HG02759 (cell line): ENCODE data around the gene PRLR.
"Not testable (repeated sequence)": the region's sequence is repeated elsewhere in the genome, so short reads cannot be mapped to it uniquely, and the experiment has no call there.

ENCODE experiments used
- ATAC-seq: cut with Tn5 transposase; IDR thresholded peaks from one replicate; pipeline ENCODE4 v1.9.1; 2021; ENCODE audit warnings: mild to moderate bottlenecking, moderate library complexity; ENCODE audit not compliant: unreplicated experiment

PRLR gene

DNA sequence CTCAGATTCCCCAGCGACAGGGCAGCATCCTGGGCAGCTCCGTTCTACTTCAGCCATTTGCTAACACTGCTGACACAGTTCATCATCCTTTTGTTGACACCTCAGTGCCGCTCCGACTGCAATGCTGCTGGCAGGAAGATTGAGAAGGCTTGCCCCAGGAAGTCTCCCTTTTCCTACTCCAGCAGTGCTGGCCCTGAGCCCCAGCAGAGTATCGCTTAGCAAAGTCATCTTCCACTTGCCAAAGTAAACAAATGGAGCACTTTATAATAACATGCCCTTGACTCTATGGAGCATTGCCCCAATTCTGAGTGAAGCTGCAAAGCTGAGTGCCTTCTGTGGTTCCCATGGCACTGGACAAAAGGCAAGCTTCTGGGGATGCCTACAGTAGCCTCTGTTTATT lies 32.2 kb downstream of the PRLR start:
- no peak for ATAC-seq

DNA sequence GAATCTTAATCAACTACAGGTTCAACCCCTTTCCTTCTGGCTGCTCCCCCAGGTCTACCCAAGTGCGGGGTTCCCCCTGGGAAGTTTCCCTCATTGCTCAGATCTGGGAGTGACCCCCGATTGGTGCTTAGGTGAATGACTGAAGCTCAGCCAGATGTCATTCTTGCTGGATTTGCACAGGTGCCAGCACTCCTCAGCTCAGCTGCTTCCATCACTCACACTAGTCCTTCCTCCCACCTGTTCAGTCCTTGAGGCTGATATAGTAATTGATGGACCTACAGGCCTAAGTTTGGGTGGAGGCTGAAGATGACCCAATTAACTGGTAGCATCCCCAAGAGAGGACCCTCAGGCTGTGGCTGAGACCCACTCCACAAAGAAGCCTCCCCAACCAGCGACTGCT lies 32.9 kb downstream of the PRLR start:
- ATAC-seq, result no peak

DNA sequence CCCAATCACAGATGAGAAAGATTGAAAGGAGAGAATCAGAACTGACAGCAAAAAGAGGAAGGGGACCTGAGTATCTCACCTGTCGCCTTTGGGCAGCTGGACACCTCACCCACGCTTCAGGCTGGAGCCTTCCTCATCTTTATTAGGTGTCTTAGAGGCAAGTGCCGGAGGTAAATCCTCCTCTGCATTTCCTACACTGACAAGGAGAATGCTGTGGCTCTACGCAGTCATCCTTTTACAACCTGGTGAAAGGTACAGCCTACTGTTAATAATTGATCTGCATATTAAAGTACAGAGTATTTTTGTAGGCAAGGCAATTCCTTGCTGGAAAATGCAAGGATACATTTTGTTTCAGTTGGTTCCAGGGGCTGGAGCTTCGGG lies 34.8 kb downstream of the PRLR start:
- ATAC-seq, result no peak

DNA sequence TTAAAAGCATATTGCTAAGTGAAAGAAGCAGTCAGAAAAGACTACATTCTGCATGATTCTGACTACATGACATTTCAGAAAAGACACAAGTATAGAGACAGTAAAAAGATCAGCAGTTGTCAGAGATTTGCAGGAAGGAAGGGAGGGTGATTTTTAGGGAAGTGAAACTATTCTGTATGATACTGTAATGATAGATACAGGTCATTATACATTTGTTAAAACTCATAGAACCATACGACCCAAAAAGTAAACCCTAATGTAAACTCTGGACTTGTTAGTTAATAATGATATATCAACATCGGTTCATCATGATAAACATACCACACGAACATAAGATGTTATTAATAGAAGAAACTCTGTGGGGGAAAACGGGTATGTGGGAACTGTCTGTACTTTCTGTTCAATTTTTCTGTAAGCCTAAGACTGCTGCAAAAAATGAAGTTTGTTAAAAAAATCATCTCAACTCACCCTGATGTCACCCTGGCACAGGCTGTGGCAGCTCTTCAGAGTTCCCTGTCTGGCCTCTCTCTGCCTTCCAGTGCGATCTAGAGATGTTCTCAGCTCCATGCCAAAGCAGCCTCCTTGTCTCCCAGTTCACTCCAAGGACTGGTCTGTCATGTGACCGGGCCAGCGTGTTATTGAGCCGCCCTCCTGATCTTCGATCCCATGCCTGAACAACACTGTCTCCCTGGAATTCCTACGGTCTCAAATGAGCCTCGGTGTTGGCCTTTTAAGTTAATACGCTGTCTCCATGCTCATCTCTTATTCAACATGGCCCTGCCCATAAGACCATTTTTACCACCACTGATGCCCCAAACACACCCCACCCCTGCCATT lies 35.4 kb downstream of the PRLR start:
- peak; percentile 94 for ATAC-seq

DNA sequence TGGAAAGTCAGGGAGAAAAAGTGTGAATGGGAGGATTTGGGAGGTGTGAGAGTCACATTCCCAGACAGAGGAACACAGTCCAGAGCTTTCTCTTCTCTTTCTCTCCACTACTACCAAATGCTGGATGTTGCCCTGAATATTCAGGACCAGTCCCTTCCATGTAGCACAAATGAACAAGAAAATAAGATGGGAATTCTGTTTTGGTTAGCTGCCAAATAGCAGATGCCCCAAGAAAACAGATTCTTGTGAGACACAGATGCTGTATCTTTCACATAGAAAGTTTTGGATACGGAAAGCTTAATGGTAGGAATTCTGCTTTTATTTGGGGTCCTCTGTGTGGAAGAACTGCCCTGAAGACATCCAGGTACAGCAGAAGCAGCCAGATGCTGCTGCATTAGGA lies 37.8 kb downstream of the PRLR start:
- ATAC-seq, result no peak

DNA sequence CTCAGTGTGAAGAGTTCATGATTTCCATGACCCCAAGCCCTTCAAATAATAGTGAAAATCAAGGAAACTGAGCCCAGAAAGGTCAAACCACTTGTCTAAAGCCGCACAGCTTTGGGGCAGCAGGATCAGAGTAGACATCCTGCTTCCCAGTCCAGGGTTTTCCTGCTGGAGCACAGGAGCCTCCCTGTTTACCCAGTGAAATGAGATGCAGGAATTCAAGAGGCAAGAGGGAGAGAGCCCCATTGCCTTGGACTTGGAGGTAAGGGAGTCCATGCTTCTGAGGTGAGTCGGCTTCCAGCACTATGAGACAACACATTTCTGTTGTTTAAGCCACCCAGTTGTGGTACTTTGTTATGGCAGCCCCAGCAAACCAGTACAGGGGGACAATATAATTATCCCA lies 40.5 kb downstream of the PRLR start:
- ATAC-seq, result not testable (repeated sequence)

DNA sequence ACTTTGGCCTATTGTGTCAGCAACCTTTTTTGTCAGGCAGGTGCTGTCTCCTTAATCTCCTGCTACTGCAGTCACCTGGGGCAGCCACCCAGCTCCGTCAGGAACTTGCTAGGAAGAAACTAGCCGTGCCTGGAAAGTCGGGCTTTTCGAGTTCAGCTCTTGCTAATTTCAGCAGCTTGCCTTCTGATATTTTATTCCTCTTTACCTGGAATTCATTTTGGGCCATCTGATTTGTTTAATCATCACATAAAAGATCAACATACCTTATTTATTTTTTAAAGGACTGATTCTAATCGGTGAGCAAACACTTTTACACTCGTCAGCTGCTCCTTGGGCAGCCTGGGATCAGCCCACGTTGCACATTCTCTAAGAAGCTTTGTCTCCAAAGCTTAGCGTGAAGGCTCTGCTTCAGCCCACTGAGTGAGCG lies 42.2 kb downstream of the PRLR start:
- no peak for ATAC-seq

DNA sequence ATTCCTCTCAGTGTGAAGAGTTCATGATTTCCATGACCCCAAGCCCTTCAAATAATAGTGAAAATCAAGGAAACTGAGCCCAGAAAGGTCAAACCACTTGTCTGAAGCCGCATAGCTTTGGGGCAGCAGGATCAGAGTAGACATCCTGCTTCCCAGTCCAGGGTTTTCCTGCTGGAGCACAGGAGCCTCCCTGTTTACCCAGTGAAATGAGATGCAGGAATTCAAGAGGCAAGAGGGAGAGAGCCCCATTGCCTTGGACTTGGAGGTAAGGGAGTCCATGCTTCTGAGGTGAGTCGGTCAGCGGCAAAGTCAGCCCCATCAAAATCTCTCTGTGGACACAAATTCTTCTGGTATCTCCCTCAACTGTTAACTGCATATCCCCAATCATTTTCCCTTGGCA lies 42.7 kb downstream of the PRLR start:
- not testable (repeated sequence) for ATAC-seq

DNA sequence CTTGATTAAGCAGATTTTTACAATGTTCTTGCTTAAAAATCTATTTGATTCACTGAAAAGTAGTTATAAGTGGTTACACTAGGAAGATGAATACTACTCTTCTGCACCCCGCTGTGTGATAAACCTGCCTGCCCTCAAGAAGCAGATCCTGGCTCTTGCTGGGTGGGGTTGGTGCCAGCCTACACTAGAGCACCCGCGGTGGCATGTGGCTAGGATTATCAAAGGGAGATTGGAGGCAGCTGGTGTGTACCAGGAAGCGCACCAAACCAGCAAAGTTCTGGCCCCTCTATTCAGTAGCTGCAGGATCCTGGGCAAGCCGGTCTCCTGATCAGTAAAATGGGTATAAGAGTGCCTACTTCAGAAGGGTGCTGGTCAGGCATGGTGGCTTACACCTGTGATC lies 43.5 kb downstream of the PRLR start:
- no peak for ATAC-seq

DNA sequence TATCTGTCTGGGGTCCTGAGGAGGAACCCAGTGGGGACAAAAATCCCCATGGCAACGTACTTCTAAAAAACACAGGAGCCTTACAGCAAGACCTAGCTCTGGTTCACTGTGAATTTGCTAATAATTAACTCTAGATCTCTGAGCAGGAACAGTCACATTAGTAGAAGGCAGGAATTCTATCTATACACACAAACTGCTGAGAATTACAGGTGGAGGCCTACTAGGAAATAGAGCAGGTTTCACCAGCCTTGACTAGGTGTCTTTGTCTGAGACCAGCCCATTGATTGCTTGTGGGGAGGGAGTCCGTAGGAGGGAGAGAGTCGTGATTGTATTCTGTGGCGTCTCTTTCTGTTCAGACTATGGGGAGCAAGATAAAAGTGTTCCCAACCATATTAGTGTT lies 44.8 kb downstream of the PRLR start:
- no peak for ATAC-seq

DNA sequence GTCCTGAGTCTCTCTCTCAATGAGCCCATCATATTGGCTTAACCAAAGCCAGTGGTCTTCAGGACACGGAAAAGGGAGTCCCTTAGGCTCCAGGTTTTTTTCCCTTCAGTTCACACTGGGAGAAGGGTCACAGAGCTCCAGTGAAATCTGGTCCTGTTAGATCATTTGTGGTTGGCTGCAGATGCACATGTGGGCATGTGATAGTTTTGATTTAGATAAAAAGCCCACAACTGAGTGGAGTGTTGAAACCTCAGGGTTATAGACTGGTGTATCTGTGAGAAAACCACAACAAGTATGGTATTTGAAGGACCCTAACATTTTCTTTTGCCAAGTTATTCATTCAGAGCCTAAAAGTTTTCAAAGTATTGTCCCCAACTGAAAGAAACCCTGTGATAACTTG lies 46.7 kb downstream of the PRLR start:
- peak; percentile 10 for ATAC-seq

DNA sequence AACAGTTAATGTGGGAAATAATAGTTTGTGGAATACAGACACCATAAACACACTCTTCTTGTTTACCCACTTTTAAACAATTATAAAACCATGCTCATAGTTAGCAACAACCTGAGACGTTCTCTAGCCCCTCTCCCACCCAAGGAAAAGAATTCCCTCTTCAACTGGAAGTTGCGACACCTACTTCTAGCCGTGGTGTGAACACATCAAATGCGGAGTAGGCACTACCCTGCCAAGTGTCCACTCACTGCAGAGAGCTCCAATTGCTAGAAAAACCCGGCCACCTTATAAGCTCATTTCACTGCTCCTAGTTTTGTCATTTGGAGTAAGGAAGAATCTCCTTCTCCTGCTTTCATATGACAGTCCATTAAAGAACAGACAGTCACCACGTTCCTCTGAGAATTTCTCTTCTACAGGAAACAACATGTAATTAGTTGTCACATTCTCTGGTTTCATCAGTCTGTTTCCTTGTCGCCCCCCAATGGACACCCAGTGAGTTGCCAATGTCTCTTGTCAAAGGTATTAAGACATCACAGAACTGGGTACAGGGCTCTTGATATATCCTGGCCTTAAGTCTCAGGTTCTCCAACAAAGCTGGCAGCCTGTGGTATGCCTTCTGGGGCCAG lies 47.3 kb downstream of the PRLR start:
- ATAC-seq, result peak; percentile 78

DNA sequence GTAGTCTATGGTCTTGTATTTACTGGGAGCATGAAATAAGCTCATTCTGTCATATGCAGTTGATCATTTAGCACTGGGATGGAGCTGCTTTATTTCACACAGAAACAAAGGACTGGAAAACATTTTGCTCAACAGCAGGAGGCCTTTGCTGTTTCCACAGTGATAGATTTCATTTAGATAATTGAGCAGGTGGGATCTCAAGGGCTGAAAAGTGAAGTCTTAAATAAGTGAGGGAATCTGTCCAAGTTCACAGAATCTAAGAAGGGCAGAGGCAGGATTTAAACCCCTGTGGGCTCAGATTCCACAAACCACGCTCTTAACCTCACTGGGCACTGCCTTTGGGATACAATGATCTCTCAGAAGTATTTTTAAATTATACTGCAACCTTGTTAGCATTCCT lies 47.8 kb downstream of the PRLR start:
- no peak for ATAC-seq

DNA sequence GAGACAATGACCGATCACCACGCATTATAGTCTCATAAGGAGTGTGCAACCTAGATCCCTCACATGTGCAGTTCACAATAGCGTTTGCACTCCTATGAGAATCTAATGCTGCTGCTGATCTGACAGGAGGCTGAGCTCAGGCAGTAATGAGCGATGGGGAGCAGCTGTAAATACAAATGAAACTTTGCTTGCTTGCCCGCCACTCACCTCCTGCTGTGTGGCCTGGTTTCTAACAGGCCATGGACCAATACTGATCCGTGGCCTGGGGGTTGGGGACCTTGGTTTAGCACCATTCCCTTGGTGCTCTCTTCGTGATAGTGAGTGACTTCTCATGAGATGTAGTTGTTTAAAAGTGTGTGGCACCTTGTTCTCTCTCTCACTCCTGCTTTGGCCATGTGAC lies 50.2 kb downstream of the PRLR start:
- no peak for ATAC-seq

DNA sequence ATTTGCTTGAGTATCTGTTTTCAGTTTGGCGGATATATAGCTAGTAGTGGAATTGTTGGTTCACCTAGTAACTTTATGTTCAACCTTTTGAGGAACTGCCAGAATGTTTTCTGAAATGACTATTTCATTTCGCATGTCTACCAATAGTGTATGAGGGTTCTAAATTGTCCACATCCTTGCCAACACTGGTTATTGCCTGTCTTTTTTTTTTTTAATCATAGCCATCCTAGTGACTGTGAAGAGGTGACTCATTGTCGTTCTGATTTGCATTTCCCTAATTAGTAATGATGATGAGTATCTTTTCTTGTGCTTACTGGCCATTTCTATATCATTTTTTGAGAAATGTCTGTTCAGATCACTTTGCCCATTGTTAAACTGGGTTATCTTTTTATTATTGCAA lies 52.5 kb downstream of the PRLR start:
- ATAC-seq, result no peak

DNA sequence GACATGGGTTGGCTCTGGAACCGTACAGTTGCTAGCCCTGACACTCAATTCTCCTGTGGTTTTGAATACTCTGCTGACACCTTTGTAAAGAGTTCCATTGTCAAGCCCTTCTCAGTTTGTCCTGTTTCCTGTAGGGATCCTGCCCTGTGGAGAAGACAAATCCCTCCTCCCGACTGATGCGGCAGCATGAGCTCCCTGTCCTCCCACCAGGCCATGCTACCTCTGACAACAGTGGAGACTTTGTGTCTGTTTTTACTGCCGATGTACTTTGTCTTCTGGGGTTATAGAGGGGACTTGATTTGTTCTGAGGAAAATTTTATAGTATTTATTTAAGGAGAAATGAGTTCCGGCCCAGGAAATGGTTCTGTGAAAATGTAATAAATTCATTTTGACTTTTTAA lies 57.8 kb downstream of the PRLR start:
- ATAC-seq, result no peak

DNA sequence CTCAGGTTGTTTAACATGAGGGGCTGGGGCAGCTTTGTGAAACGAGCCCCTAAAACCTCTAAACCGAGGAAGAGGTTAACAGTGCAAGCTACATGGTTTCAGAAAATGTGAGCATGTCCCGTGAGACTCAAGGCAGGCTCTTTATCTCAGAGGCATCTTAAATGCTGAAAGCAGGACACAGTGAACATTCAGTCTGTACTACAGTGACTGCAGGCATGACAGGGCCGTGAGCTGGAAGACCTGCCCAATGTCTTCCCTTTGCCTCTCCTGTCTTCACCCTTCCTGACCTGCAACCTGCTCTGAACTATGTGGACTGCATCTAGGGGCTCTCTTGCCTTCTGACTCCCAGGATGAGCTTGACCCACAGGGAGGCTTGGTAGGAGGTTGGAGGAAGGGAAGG lies 58.3 kb downstream of the PRLR start:
- ATAC-seq, result no peak

DNA sequence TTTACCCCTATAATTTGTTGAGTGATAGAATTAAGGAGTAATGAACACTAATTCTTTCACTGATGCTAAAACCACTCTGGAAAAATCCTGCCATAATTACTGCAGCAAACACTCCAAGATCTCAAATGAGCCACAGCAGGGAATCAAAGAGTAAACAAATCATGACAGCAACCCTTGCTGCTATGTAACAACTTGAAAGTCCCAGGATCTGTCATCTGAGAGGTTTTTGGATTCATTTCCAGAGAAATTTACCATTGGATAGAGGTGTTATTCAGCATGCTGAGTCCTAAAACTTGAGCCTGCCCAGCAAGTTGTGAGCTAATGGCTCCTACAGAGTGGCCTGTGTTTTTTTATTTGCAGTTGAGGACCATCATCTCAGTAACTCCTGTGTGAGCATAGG lies 59.2 kb downstream of the PRLR start:
- no peak for ATAC-seq

DNA sequence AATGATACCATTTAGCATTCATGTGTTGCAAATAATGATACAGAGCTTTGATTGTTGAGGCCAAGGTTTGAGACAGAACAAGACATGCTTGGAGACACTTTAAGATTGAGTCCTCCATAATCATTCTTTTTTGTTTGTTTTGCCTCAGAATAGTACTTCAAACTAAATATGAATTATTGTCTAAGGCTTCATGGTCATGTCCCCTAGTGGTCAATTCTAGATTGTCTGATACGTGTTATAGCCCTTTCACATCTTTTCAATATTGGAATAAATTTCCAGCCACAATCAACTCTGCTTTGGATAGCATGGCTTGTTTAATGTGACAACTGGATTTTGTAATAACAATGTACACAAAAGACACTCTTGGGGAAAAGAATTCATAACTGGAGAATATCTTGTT lies 64.2 kb downstream of the PRLR start:
- ATAC-seq, result no peak

DNA sequence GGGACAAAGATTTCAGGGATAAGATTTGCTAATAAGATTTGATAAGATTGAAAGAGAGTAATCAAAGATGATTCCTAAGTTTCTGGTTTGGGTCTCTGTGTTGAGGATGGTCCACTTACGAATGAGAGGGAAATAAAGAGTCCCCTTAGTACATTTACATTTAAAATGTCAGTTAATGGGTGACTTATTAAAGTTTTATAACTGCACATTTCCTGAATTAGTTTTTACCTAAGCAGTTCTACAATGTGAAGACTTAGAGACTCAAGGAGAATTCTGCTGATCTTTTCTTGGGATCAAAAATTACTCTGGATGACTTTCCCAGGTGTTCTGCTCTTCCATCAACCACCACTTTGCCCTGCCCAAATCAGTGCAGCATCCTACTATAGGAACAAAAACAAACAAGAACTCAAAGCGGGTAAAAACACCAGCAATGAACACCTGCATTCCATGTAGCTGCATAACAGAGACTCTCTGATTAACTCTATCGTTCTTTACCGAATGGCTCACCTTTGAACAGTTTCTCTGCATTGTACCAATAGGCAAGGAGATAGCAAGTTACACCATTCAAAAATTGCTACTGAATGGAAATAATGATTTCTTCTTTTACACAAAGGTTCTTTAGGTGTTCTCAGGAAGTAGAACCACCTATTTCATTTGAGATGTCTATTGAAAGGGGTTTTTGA lies 65.3 kb downstream of the PRLR start:
- no peak for ATAC-seq

DNA sequence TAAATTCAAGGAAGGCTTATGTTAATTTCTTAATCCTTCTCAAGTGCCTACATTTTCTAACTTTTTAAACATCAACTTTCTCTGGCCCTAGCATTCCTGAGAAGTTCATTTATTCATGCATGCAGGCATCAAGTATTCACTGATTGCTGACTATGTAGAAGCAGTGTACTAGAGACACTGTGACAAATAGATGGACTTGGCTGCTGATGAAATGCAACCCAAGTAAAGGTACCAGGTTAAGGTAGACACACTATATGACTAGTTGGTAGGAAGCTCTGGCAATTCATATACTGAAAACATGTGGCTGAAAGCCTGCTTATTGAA lies 66.6 kb downstream of the PRLR start:
- ATAC-seq, result no peak
